SK-N-SH treated with all-trans-retinoic acid at 6 μM for 48 hours (cell line): Measurements from ENCODE around the gene BTBD17.

ENCODE experiments used
- GLIS3 ChIP-seq: fragments of 250-450 bp; sonication (Bioruptor Pico); IDR thresholded peaks from 2 replicates; pipeline ENCODE4 v1.5.0; 2020; ENCODE audit warnings: mild to moderate bottlenecking, moderate library complexity
- PATZ1 ChIP-seq: fragments of 250-450 bp; sonication (Bioruptor Pico); IDR thresholded peaks from 2 replicates; pipeline ENCODE4 v1.8.0; 2020; ENCODE audit warnings: mild to moderate bottlenecking, moderate library complexity, borderline replicate concordance
- RARB ChIP-seq: fragments of 250-450 bp; sonication (Bioruptor Pico); IDR thresholded peaks from 2 replicates; pipeline ENCODE4 v1.8.0; 2021; ENCODE audit warnings: mild to moderate bottlenecking, moderate library complexity
- TSHZ2 ChIP-seq: fragments of 250-450 bp; sonication (Bioruptor Pico); IDR thresholded peaks from 2 replicates; pipeline ENCODE4 v1.5.0; 2020; ENCODE audit warnings: mild to moderate bottlenecking, moderate library complexity
- ZFP3 ChIP-seq: fragments of 250-450 bp; sonication (Bioruptor Pico); IDR thresholded peaks from 2 replicates; pipeline ENCODE4 v1.5.0; 2020; ENCODE audit warnings: mild to moderate bottlenecking, moderate library complexity

GRCh38 chr17:74350486-74350885, 11.2 kb downstream of the BTBD17 start:
- TF ChIP-seq TSHZ2 (CRISPR knock-in tag) (no peak), GLIS3 (no peak), PATZ1 (CRISPR knock-in tag) (no peak), ZFP3 (no peak), RARB (CRISPR knock-in tag) (no peak)
